Globus pallidus (tissue), 1 donor: ENCODE data around the gene CPNE2.

ENCODE experiments used
- DNase-seq: peaks from one replicate; pipeline ENCODE4 v3.0.0-alpha.2; 2015; ENCODE audit warnings: low spot score

CPNE2 gene

GRCh38 chr16:57123974-57124674, 31.7 kb downstream of the CPNE2 start:
- DNase-seq = no peak

- no peak for DNase-seq
Measured at GRCh38 chr16:57125376-57125775, 33.0 kb downstream of the CPNE2 start.

GRCh38 chr16:57125969-57126368, 33.6 kb downstream of the CPNE2 start:
- DNase-seq = no peak

GRCh38 chr16:57126411-57126810, 34.0 kb downstream of the CPNE2 start:
- no peak for DNase-seq

GRCh38 chr16:57127037-57127763, 34.8 kb downstream of the CPNE2 start:
- DNase-seq = no peak

GRCh38 chr16:57127836-57128235, 35.5 kb downstream of the CPNE2 start:
- DNase-seq = no peak

GRCh38 chr16:57128771-57129389, 36.5 kb downstream of the CPNE2 start:
- DNase-seq = no peak

GRCh38 chr16:57130950-57131321, 38.6 kb downstream of the CPNE2 start:
- DNase-seq = no peak

- DNase-seq = peak; percentile 96
Measured at GRCh38 chr16:57131351-57131970, 39.1 kb downstream of the CPNE2 start.

GRCh38 chr16:57132470-57132869, 40.1 kb downstream of the CPNE2 start:
- no peak for DNase-seq

- no peak for DNase-seq
Measured at GRCh38 chr16:57133031-57133430, 40.6 kb downstream of the CPNE2 start.

GRCh38 chr16:57133886-57134285, 41.5 kb downstream of the CPNE2 start:
- DNase-seq = no peak

- no peak for DNase-seq
Measured at GRCh38 chr16:57134982-57135381, 42.6 kb downstream of the CPNE2 start.

GRCh38 chr16:57137043-57137442, 44.7 kb downstream of the CPNE2 start:
- no peak for DNase-seq

GRCh38 chr16:57137566-57138273, 45.3 kb downstream of the CPNE2 start:
- no peak for DNase-seq

- DNase-seq = no peak
Measured at GRCh38 chr16:57138281-57138935, 46.0 kb downstream of the CPNE2 start.

- no peak for DNase-seq
Measured at GRCh38 chr16:57140931-57141668, 48.7 kb downstream of the CPNE2 start.

- no peak for DNase-seq
Measured at GRCh38 chr16:57141822-57142631, 49.6 kb downstream of the CPNE2 start.

GRCh38 chr16:57143149-57143921, 51.0 kb downstream of the CPNE2 start:
- peak; percentile 98 for DNase-seq
